Urinary bladder (tissue), 4 donors: ENCODE measurements around the gene NFE2L3. TPM values are rescaled to one million over a fixed set of nuclear protein-coding genes. Genes with fewer than 3 reads are reported as not detected.
A peak's percentile ranks its signal among the peaks of the same experiment; 100 is the strongest.

ENCODE experiments used
- DNase-seq: peaks from one replicate; pipeline ENCODE4 v3.0.0-alpha.2; 2015; ENCODE audit errors: extremely low spot score
- H3K27ac ChIP-seq: one replicate; pipeline ENCODE4 v1.5.1; 2013; ENCODE audit warnings: low read depth, mild to moderate bottlenecking, moderate library complexity
- H3K36me3 ChIP-seq: one replicate; pipeline ENCODE4 v1.6.1; 2013; ENCODE audit warnings: mild to moderate bottlenecking, moderate library complexity; ENCODE audit not compliant: insufficient read depth
- H3K4me1 ChIP-seq: one replicate; pipeline ENCODE4 v1.6.1; 2013; ENCODE audit warnings: mild to moderate bottlenecking, moderate library complexity; ENCODE audit not compliant: insufficient read depth
- H3K4me3 ChIP-seq: one replicate; pipeline ENCODE4 v1.5.1; 2013; ENCODE audit warnings: low read depth, low read length
- WGBS: extraction: QIAGEN DNeasy Blood & Tissue Kit; methylation state at CpG from one replicate; pipeline ENCODE4 v1.1.7; 2013; 5-methylcytosine and 5-hydroxymethylcytosine counted together
- polyA plus RNA-seq: library from polyadenylated mRNA; stranded (reverse); fragments of 200-250 nt; gene quantifications from one replicate; pipeline ENCODE4 v1.2.3, GENCODE V29; 2013
- total RNA-seq: library from RNA; depleted of rRNA; stranded (reverse); fragments of >200 nt; gene quantifications from one replicate; pipeline ENCODE4 v1.2.3, GENCODE V29; 2014
- donor health status: healthy with polysubstance abuse.
- donor health status: healthy.

Gene NFE2L3
- total and polyA plus RNA-seq, 2 donors = 2.4 to 2.7 TPM

GRCh38 chr7:26199301-26200037 is 47.5 kb downstream of the NFE2L3 start:
- under 1% methylated on average over 36 of the region's 36 CpGs for WGBS
- DNase-seq = peak; percentile 61
- peaks cover 8% of the 10 kb centered on the region for H3K36me3 ChIP-seq
- peak overlapping the region; percentile 99 for H3K27ac ChIP-seq
- no peaks in the 10 kb centered on the region for H3K4me1 ChIP-seq
- peak overlapping the region; percentile 88 for H3K4me3 ChIP-seq

GRCh38 chr7:26200038-26200443 is 48.0 kb downstream of the NFE2L3 start:
- DNase-seq = no peak
- H3K4me1 ChIP-seq = no peaks in the 10 kb centered on the region
- under 1% methylated on average over 29 of the region's 29 CpGs for WGBS
- H3K27ac ChIP-seq = peak overlapping the region; percentile 99
- H3K4me3 ChIP-seq = peak overlapping the region; percentile 88
- H3K36me3 ChIP-seq = peaks cover 4% of the 10 kb centered on the region

- DNase-seq = peak; percentile 99
- H3K4me3 ChIP-seq = peak within 1 kb of the TSS; percentile 100
- H3K27ac ChIP-seq = peak within 1 kb of the TSS; percentile 99
- no peaks in the 10 kb centered on the region for H3K4me1 ChIP-seq
- WGBS = under 1% methylated on average over 71 of the region's 71 CpGs
- H3K36me3 ChIP-seq = peaks cover 2% of the 10 kb centered on the region
Observed at GRCh38 chr7:26200444-26201246, 48.6 kb downstream of the NFE2L3 start, which contains the start of gene HNRNPA2B1. HNRNPA2B1 (minus strand) TSS chr7:26200746; CDS start chr7:26200577, 169 bp downstream.

- H3K36me3 ChIP-seq = peaks cover under 1% of the 10 kb centered on the region
- 4% methylated on average over 86 of the region's 86 CpGs for WGBS
- H3K27ac ChIP-seq = peak within 1 kb of the TSS; percentile 99
- no peak for DNase-seq
- H3K4me1 ChIP-seq = no peaks in the 10 kb centered on the region
- peak within 1 kb of the TSS; percentile 100 for H3K4me3 ChIP-seq
Observed at GRCh38 chr7:26201247-26202018, 49.4 kb downstream of the NFE2L3 start, which contains the start of gene CBX3. CBX3 (plus strand) TSS chr7:26201745; CDS start chr7:26202999, 1,254 bp downstream.

GRCh38 chr7:26202019-26202990 is 50.3 kb downstream of the NFE2L3 start:
- no peaks in the 10 kb centered on the region for H3K36me3 ChIP-seq
- peak overlapping the region; percentile 98 for H3K27ac ChIP-seq
- under 1% methylated on average over 68 of the region's 68 CpGs for WGBS
- H3K4me1 ChIP-seq = no peaks in the 10 kb centered on the region
- no peak for DNase-seq
- peak overlapping the region; percentile 100 for H3K4me3 ChIP-seq

- H3K4me1 ChIP-seq = no peaks in the 10 kb centered on the region
- H3K27ac ChIP-seq = no peak overlapping the region
- H3K36me3 ChIP-seq = peaks cover 3% of the 10 kb centered on the region
- WGBS = 8% methylated on average over 2 of the region's 2 CpGs
- DNase-seq = no peak
- H3K4me3 ChIP-seq = peak overlapping the region; percentile 100
Observed at GRCh38 chr7:26203016-26203415, 51.0 kb downstream of the NFE2L3 start.

GRCh38 chr7:26208040-26208439 is 56.0 kb downstream of the NFE2L3 start:
- no peak for DNase-seq
- no peaks in the 10 kb centered on the region for H3K4me1 ChIP-seq
- peaks cover 5% of the 10 kb centered on the region for H3K36me3 ChIP-seq
- no peak overlapping the region for H3K4me3 ChIP-seq
- no peak overlapping the region for H3K27ac ChIP-seq
- WGBS = 78% methylated on average over 5 of the region's 5 CpGs

GRCh38 chr7:26212921-26213718 is 61.1 kb downstream of the NFE2L3 start:
- 82% methylated on average over 2 of the region's 2 CpGs for WGBS
- Histone ChIP-seq H3K4me1 (no peaks in the 10 kb centered on the region), H3K4me3 (no peak overlapping the region), H3K36me3 (peaks cover 2% of the 10 kb centered on the region), H3K27ac (no peak overlapping the region)
- DNase-seq = no peak

- DNase-seq = no peak
- 85% methylated on average over 5 of the region's 5 CpGs for WGBS
- Histone ChIP-seq H3K27ac (no peak overlapping the region), H3K4me1 (no peaks in the 10 kb centered on the region), H3K36me3 (peaks cover under 1% of the 10 kb centered on the region), H3K4me3 (no peak overlapping the region)
Observed at GRCh38 chr7:26213807-26214515, 62.0 kb downstream of the NFE2L3 start.

- 76% methylated on average over 2 of the region's 2 CpGs for WGBS
- no peaks in the 10 kb centered on the region for H3K4me1 ChIP-seq
- H3K4me3 ChIP-seq = no peak overlapping the region
- H3K27ac ChIP-seq = no peak overlapping the region
- no peak for DNase-seq
- no peaks in the 10 kb centered on the region for H3K36me3 ChIP-seq
Observed at GRCh38 chr7:26216049-26216448, 64.1 kb downstream of the NFE2L3 start.

GRCh38 chr7:26224359-26224758 is 72.4 kb downstream of the NFE2L3 start:
- no peaks in the 10 kb centered on the region for H3K4me1 ChIP-seq
- no peak overlapping the region for H3K27ac ChIP-seq
- H3K36me3 ChIP-seq = no peaks in the 10 kb centered on the region
- WGBS = 62% methylated on average over 5 of the region's 5 CpGs
- DNase-seq = no peak
- H3K4me3 ChIP-seq = no peak overlapping the region
